Measurements from ENCODE around the gene PRUNE1. TPM values are rescaled to one million over a fixed set of nuclear protein-coding genes. Genes with fewer than 3 reads are reported as not detected.
A peak's percentile ranks its signal among the peaks of the same experiment; 100 is the strongest.

PRUNE1 gene
- polyA plus RNA-seq, 1 donor from 2014 or later: 32.2 TPM

DNA sequence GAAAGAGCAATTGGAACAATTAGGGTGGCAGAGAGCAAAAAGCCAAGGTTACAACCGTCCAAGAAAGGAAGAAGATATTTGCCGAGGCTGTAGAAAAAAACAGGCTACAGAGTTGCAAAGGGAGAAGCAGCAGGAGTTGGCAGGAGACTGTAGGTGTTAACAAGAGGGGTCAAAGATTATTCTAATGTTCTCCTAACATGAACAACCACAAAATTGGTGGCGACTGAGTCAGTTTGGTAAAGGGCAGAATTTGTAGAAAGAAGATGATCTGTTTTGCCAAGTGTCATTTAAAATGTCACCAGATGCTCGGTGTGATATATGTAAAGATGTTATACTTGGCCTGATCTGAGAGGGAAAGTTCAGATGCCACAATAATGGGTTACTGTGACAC lies 401 bp upstream of the PRUNE1 start:
- Histone ChIP-seq H4K20me1 (ENCODE audit: insufficient read depth) (no peaks in the 10 kb centered on the region), H3K27me3 (ENCODE audit: insufficient read depth, low read depth, low read length) (no peaks in the 10 kb centered on the region), H3K9ac (ENCODE audit: low read length) (peak overlapping the region; percentile 9), H3K27ac (ENCODE audit: low read length) (peak overlapping the region; percentile 75), H2AFZ (ENCODE audit: low read depth, low read length) (no peak overlapping the region), H3K9me3 (ENCODE audit: low read length) (no peaks in the 10 kb centered on the region), H3K9me2 (ENCODE audit: insufficient read depth, low read length) (no peaks in the 10 kb centered on the region), H3K36me3 (ENCODE audit: insufficient read depth, low read length) (no peaks in the 10 kb centered on the region), H3K4me2 (ENCODE audit: low read length) (no peak overlapping the region), H3F3A (ENCODE audit: insufficient read depth, low read length, poor library complexity, severe bottlenecking) (no peaks in the 10 kb centered on the region), H3K4me3 (ENCODE audit: low read length) (peak overlapping the region; percentile 76), H3K79me2 (replicated peaks; ENCODE audit: insufficient read depth, low read length) (peaks cover 32% of the 10 kb centered on the region)
- TF ChIP-seq SMC3 (conservative IDR thresholded peaks at IDR 0.05; ENCODE audit: poor library complexity): no peak

DNA sequence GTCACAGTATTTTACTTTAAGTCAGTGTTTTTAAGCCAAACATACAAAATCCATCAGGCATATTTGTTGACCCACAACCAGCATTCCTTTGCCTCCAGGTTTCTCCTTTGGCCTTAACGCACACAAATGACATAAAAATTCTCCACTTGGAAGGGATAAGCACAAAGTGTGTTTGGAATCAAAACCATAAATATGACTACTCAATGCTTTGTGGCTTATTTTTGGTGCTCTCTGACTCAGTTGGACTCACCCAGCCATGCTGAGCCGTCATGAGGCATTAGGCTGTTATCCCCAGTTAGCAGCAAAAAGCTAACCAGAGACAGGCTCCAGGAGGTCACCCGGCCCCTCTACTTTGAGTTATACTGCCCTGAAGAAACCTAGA lies 948 bp downstream of the PRUNE1 start:
- Histone ChIP-seq H3K27me3 (ENCODE audit: insufficient read depth, low read depth, low read length) (no peaks in the 10 kb centered on the region), H3F3A (ENCODE audit: insufficient read depth, low read length, poor library complexity, severe bottlenecking) (no peaks in the 10 kb centered on the region), H3K36me3 (ENCODE audit: insufficient read depth, low read length) (no peaks in the 10 kb centered on the region), H3K9me3 (ENCODE audit: low read length) (no peaks in the 10 kb centered on the region), H3K4me3 (ENCODE audit: low read length) (peak overlapping the region; percentile 76), H3K27ac (ENCODE audit: low read length) (no peak overlapping the region), H3K9me2 (ENCODE audit: insufficient read depth, low read length) (no peaks in the 10 kb centered on the region), H4K20me1 (ENCODE audit: insufficient read depth) (no peaks in the 10 kb centered on the region), H2AFZ (ENCODE audit: low read depth, low read length) (peak overlapping the region; percentile 100), H3K79me2 (replicated peaks; ENCODE audit: insufficient read depth, low read length) (peaks cover 22% of the 10 kb centered on the region), H3K4me2 (ENCODE audit: low read length) (peak overlapping the region; percentile 79), H3K9ac (ENCODE audit: low read length) (peak overlapping the region; percentile 74)
- TF ChIP-seq TAF1 (IDR thresholded peaks at IDR 0.05; ENCODE audit: low read depth): no peak
- TF ChIP-seq POLR2AphosphoS5 (IDR thresholded peaks at IDR 0.05): no peak

DNA sequence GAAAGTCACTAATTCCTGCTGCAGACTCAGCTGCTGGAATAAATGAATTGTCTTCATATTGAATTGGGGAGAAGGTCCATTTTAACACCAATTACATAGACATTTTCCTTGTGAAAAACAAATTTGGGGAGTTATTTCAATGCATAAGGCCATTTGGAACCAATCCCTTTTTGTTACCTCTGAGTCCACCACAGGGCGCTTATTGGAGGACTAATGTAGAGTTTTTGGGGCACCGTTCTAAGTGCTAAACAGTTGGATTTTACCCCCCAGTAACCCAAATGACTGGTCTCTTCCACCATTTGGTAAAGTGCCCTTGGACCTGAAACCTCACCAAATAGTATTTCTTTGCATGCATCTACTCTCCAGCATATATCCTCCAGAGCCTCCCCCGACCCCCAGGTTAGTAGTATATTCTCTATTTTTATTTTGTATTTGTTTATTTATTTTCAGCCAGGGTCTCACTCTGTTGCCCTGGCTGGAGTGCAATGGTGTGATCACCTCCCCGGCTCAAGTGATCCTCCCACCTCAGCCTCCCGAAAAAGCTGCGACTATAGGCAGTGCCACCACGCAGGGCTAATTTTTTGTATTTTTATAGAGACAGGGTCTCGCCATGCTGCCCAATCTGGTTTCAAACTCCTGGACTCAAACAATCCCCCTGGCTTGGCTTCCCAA lies 1.6 kb downstream of the PRUNE1 start:
- peaks cover 19% of the 10 kb centered on the region for H3K79me2 ChIP-seq (replicated peaks; ENCODE audit: insufficient read depth, low read length)
- no peak overlapping the region for H3K27ac ChIP-seq (ENCODE audit: low read length)
- H2AFZ ChIP-seq (ENCODE audit: low read depth, low read length): no peak overlapping the region
- no peaks in the 10 kb centered on the region for H3K36me3 ChIP-seq (ENCODE audit: insufficient read depth, low read length)
- no peaks in the 10 kb centered on the region for H3F3A ChIP-seq (ENCODE audit: insufficient read depth, low read length, poor library complexity, severe bottlenecking)
- H3K4me3 ChIP-seq (ENCODE audit: low read length): peak overlapping the region; percentile 76
- peak overlapping the region; percentile 79 for H3K4me2 ChIP-seq (ENCODE audit: low read length)
- H3K9me3 ChIP-seq (ENCODE audit: low read length): no peaks in the 10 kb centered on the region
- TF ChIP-seq POLR2AphosphoS5 (IDR thresholded peaks at IDR 0.05) (no peak), SMC3 (conservative IDR thresholded peaks at IDR 0.05; ENCODE audit: poor library complexity) (no peak), TAF1 (IDR thresholded peaks at IDR 0.05; ENCODE audit: low read depth) (no peak), EZH2 (IDR thresholded peaks at IDR 0.05; ENCODE audit: borderline replicate concordance, insufficient read depth, low read length, poor library complexity, severe bottlenecking) (no peak), RAD21 (conservative IDR thresholded peaks at IDR 0.05) (no peak), EP300 (conservative IDR thresholded peaks at IDR 0.05; ENCODE audit: poor library complexity, severe bottlenecking) (no peak), MXI1 (conservative IDR thresholded peaks at IDR 0.05; ENCODE audit: poor library complexity, severe bottlenecking) (no peak)
- TF ChIP-seq, protein P1, sequence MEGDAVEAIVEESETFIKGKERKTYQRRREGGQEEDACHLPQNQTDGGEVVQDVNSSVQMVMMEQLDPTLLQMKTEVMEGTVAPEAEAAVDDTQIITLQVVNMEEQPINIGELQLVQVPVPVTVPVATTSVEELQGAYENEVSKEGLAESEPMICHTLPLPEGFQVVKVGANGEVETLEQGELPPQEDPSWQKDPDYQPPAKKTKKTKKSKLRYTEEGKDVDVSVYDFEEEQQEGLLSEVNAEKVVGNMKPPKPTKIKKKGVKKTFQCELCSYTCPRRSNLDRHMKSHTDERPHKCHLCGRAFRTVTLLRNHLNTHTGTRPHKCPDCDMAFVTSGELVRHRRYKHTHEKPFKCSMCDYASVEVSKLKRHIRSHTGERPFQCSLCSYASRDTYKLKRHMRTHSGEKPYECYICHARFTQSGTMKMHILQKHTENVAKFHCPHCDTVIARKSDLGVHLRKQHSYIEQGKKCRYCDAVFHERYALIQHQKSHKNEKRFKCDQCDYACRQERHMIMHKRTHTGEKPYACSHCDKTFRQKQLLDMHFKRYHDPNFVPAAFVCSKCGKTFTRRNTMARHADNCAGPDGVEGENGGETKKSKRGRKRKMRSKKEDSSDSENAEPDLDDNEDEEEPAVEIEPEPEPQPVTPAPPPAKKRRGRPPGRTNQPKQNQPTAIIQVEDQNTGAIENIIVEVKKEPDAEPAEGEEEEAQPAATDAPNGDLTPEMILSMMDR (IDR thresholded peaks at IDR 0.05; ENCODE audit: poor library complexity, severe bottlenecking): no peak
- TF ChIP-seq, protein P2, sequence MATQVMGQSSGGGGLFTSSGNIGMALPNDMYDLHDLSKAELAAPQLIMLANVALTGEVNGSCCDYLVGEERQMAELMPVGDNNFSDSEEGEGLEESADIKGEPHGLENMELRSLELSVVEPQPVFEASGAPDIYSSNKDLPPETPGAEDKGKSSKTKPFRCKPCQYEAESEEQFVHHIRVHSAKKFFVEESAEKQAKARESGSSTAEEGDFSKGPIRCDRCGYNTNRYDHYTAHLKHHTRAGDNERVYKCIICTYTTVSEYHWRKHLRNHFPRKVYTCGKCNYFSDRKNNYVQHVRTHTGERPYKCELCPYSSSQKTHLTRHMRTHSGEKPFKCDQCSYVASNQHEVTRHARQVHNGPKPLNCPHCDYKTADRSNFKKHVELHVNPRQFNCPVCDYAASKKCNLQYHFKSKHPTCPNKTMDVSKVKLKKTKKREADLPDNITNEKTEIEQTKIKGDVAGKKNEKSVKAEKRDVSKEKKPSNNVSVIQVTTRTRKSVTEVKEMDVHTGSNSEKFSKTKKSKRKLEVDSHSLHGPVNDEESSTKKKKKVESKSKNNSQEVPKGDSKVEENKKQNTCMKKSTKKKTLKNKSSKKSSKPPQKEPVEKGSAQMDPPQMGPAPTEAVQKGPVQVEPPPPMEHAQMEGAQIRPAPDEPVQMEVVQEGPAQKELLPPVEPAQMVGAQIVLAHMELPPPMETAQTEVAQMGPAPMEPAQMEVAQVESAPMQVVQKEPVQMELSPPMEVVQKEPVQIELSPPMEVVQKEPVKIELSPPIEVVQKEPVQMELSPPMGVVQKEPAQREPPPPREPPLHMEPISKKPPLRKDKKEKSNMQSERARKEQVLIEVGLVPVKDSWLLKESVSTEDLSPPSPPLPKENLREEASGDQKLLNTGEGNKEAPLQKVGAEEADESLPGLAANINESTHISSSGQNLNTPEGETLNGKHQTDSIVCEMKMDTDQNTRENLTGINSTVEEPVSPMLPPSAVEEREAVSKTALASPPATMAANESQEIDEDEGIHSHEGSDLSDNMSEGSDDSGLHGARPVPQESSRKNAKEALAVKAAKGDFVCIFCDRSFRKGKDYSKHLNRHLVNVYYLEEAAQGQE (IDR thresholded peaks at IDR 0.05; ENCODE audit: borderline replicate concordance): no peak
- H3K27me3 ChIP-seq (ENCODE audit: insufficient read depth, low read depth, low read length): no peaks in the 10 kb centered on the region
- H3K9ac ChIP-seq (ENCODE audit: low read length): no peak overlapping the region
- no peaks in the 10 kb centered on the region for H4K20me1 ChIP-seq (ENCODE audit: insufficient read depth)
- H3K9me2 ChIP-seq (ENCODE audit: insufficient read depth, low read length): no peaks in the 10 kb centered on the region

All from neural cell (in vitro differentiated cells).